ENCODE data around the gene CCNE1. TPM values are rescaled to one million over a fixed set of nuclear protein-coding genes. Genes with fewer than 3 reads are reported as not detected.
A peak's percentile ranks its signal among the peaks of the same experiment; 100 is the strongest.

Gene CCNE1
- total RNA-seq, 2 donors from 2014 or later, result 1.6 to 8.0 TPM

DNA sequence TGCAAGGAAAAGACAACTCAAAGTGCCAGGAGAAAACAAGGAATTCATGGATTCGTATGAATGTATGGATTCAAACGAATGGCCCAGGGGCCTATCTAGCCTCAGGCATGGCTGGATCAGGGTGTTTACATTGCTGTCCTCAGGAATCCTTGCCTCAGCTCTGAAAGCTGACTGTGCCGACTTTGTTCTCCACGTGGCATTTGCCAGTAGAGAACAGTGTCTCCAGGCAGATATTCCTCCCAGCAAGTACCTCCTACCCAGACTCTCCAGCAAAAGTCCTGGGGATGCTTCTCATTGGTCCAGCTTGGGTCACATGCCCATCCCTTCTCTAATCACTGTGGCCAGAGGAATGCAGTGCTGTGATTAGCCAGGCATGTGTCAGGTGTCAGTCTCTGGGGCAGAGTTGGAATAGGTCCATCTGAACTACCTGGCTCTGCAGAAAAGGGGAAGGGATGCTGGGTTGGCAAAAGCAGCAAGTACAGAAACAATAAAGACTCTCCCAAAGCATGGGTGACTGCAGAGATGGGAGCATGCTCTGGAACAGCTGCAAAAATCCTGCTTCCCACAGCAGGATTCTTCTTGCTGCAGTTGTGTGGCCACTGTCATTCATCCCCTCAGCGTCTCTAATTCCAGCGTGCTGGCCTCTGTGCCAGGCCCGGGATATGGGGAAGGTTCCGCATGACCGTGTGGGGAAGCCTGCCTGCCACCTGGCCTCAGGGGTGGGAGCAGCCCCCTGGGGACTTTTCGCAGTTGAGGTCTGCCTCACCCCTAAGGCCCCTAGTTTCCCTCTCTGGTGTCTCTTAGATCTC lies 30.0 kb downstream of the CCNE1 start:
- Histone ChIP-seq H3K4me1 (replicated peaks) (peaks cover 6% of the 10 kb centered on the region), H3K27ac (no peak overlapping the region), H3K27me3 (replicated peaks; ENCODE audit: insufficient read depth) (no peaks in the 10 kb centered on the region), H3K9me3 (no peaks in the 10 kb centered on the region), H3K4me3 (no peak overlapping the region), H3K36me3 (no peaks in the 10 kb centered on the region)
- intact Hi-C loops (cut with DNase I), result loop anchor here (5.0 to 10.0 kb wide), 2 partner anchors 101 to 237 kb away; partner anchors contain the start of genes POP4 and URI1
- WGBS, result 73% methylated on average over 10 of the region's 10 CpGs
- TF ChIP-seq POLR2A (IDR thresholded peaks at IDR 0.05) (no peak), POLR2AphosphoS5 (IDR thresholded peaks at IDR 0.05) (no peak)
- TF ChIP-seq, protein P1, sequence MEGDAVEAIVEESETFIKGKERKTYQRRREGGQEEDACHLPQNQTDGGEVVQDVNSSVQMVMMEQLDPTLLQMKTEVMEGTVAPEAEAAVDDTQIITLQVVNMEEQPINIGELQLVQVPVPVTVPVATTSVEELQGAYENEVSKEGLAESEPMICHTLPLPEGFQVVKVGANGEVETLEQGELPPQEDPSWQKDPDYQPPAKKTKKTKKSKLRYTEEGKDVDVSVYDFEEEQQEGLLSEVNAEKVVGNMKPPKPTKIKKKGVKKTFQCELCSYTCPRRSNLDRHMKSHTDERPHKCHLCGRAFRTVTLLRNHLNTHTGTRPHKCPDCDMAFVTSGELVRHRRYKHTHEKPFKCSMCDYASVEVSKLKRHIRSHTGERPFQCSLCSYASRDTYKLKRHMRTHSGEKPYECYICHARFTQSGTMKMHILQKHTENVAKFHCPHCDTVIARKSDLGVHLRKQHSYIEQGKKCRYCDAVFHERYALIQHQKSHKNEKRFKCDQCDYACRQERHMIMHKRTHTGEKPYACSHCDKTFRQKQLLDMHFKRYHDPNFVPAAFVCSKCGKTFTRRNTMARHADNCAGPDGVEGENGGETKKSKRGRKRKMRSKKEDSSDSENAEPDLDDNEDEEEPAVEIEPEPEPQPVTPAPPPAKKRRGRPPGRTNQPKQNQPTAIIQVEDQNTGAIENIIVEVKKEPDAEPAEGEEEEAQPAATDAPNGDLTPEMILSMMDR (IDR thresholded peaks at IDR 0.05), result no peak
- no peak for DNase-seq (ENCODE audit: low spot score)

DNA sequence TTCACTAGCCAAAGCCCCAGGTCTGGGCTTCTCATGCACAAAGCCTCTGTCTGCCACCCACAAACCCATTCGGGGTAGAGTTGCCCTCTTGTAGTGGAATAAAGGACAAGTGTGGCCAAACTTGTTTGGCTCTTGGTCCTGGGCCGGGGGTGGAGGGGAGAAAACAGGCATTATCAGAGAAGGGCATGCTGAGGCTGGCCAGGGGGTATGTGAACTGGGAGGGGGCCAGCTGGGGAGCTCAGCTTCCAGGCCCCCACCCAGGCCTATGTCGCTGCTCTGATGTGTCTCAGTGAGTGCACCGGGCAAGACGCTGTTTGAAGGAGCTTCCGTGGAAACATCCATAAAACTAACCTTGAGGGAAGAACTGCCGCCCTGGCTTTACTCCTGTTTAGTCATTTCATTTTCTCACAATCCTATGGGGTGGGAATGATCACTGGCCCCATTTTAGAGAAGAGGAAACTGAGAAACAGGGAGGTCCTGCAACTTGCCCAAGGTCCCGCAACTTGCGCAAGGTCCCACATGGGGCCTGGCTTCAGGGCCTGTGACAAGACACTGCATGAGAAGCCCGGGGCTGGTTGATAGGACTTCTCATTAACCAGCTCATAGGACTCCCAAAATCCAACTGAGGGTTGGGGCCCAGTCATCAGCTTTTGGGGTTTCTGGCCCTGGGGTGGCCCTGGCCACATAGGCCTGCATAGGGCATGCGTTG lies 30.8 kb downstream of the CCNE1 start:
- Histone ChIP-seq H3K4me1 (replicated peaks) (peaks cover 6% of the 10 kb centered on the region), H3K27me3 (replicated peaks; ENCODE audit: insufficient read depth) (no peaks in the 10 kb centered on the region), H3K4me3 (no peak overlapping the region), H3K36me3 (no peaks in the 10 kb centered on the region), H3K9me3 (no peaks in the 10 kb centered on the region), H3K27ac (no peak overlapping the region)
- WGBS, result 78% methylated on average over 11 of the region's 11 CpGs
- TF ChIP-seq POLR2AphosphoS5 (IDR thresholded peaks at IDR 0.05), result no peak
- TF ChIP-seq, protein P1 (IDR thresholded peaks at IDR 0.05), result no peak
- TF ChIP-seq POLR2A (IDR thresholded peaks at IDR 0.05), result no peak
- no peak for DNase-seq (ENCODE audit: low spot score)
- intact Hi-C loops (cut with DNase I), result loop anchor here (5.0 to 10.0 kb wide), 2 partner anchors 100 to 238 kb away; partner anchors contain the start of genes POP4 and URI1

DNA sequence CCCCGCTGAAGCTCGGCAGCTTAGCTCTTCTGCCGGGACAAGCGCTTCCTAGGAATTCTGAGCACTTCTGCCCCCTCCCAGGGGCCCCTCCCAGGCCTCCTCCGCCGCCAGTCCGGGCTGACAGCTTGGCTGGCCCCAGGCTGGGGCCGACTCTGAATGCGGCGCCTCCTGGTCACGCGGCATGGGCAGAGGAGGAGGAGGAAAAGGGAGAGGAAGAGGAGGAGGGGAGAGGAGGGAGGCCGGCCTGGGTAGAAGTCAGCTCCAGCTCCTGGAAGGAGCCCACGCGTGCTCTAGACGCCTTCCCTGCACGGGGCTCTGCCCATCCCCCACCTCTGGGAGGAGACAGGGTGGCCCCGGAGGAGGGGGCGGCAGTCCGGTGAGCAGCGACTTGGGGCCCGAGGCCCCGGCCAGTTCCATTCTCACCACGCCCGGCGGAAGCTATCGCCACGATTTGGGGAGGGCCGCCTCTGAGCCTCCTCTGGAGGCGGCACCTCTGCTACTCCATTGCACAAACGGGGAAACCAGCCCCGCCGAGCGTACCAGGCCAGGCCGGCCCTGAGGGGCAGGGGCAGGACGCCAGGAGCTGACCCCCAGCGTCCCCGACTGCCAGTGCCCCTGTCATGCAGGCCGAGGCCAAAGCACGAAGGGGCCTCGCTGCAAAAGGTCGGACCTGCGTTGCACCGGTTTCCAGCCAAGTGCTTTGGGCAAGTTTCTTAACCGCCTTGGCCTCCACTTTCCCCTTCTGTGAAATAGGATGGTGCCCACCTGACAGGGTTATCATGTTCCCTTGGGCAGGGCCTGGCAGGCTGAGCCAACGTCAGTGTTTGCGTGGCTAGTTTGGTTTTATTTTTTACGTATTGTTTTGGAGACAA lies 31.6 kb downstream of the CCNE1 start:
- Histone ChIP-seq H3K4me1 (replicated peaks) (peaks cover 6% of the 10 kb centered on the region), H3K27me3 (replicated peaks; ENCODE audit: insufficient read depth) (no peaks in the 10 kb centered on the region), H3K9me3 (no peaks in the 10 kb centered on the region), H3K4me3 (peak overlapping the region in 1 of 2 donors; percentile 13), H3K36me3 (no peaks in the 10 kb centered on the region), H3K27ac (no peak overlapping the region)
- 9% methylated on average over 40 of the region's 48 CpGs for WGBS
- no peak for DNase-seq (ENCODE audit: low spot score)
- intact Hi-C loops (cut with DNase I), result loop anchor here (2.0 to 10.0 kb wide), 3 partner anchors 31 to 239 kb away; partner anchors contain the start of genes POP4 and URI1
- no peak for TF ChIP-seq POLR2AphosphoS5 (IDR thresholded peaks at IDR 0.05)

DNA sequence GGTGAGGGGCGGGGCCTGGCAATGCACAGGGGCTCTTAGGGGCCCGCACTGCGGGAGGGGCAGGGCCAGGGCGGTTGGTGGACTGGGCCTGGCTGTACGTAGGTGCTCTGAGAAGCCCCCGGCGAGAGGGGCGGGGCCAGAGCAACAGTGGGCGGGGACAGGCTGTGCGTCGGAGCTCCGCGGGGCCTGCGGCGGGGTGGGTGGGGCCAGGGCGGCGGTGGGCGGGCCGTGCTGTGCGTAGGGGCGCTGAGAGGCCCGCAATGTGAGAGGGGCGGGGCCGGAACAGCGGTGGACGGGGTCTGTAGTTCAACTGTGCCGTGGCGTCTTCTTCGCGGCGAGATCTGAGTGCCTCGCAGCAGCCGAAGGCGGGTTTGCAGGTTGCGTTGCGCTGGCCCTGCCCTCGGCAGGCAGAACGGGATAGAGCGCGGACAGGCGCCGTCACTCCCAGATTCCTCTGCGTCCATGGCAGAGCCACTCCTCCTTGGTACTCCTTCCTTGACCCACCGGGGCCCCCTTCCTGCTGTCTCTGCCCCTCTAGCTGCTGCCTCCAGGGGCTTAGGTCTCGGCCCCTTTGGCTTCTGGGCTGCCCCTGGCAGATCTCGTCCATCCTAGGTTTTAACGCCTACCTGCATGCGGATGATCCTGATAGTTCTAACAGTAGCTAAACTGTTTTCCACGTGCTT lies 33.2 kb downstream of the CCNE1 start:
- no peaks in the 10 kb centered on the region for H3K36me3 ChIP-seq
- H3K27ac ChIP-seq, result peak overlapping the region; percentile 87 to 89
- intact Hi-C loops (cut with DNase I), result loop anchor here (2.0 to 10.0 kb wide), 3 partner anchors 32 to 240 kb away; partner anchors contain the start of genes POP4 and URI1
- DNase-seq (ENCODE audit: low spot score), result peak; percentile 88
- WGBS, result under 1% methylated on average over 49 of the region's 49 CpGs
- peaks cover 6% of the 10 kb centered on the region for H3K4me1 ChIP-seq (replicated peaks)
- TF ChIP-seq POLR2AphosphoS5 (IDR thresholded peaks at IDR 0.05) (peak; percentile 71), POLR2A (IDR thresholded peaks at IDR 0.05) (peak; percentile 66)
- TF ChIP-seq, protein P1 (IDR thresholded peaks at IDR 0.05), result no peak
- peak overlapping the region; percentile 75 to 82 for H3K4me3 ChIP-seq
- no peaks in the 10 kb centered on the region for H3K27me3 ChIP-seq (replicated peaks; ENCODE audit: insufficient read depth)
- no peaks in the 10 kb centered on the region for H3K9me3 ChIP-seq
